ENCODE data around the gene SLC44A4.
"Not testable (repeated sequence)": the region's sequence is repeated elsewhere in the genome, so short reads cannot be mapped to it uniquely, and the experiment has no call there.

The SLC44A4 gene

DNA sequence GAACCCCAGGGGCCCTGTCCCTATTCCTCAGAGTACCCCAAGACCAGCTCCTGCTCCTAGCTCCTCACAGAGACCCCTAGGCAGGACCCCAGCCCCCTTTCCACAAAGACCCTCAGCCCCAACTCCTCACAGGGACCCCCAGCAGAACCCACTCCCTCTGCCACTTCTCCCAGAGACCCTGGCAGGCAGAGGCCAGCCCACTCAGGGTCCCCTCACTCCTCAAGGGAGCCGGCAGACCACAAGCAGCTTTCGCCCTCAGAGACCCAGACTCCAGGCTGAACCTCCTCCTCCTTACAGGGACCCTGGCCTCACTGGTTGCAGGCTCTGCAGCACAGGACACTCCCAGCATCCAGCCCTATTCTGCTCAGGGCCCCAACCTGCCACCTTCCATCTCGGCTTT lies 575 bp downstream of the SLC44A4 start:
- no peak for DNase-seq

- DNase-seq, result no peak
Observed at GRCh38 chr6:31877651-31878161, 1.1 kb downstream of the SLC44A4 start.

DNA sequence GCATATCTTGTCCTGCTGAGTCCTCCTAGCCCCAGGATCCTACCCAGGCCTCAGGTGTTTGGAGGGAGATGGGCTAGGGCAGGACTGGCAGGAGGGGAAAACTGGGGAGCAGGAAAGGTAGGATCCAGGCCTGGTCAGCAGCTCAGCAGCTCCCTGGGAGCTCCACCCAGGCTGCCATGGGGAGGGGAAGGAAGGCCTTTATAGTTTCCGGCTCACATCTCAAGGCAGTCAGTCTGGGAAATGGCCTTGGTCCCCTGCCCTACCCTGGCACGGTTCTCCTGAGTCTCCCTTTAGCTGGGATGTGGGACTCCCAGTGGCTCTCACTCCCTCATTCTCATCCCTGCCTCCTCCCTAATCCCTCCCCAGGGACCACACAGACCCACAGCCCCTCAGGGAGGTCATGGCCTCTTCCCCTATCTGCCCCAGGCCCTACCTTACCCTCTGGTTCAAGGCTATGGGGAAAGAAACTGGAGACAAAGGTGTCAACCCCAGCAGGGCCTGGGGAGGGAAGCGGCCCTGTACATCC lies 1.6 kb downstream of the SLC44A4 start:
- no peak for DNase-seq

GRCh38 chr6:31876357-31876756 lies 2.4 kb downstream of the SLC44A4 start:
- no peak for DNase-seq

DNA sequence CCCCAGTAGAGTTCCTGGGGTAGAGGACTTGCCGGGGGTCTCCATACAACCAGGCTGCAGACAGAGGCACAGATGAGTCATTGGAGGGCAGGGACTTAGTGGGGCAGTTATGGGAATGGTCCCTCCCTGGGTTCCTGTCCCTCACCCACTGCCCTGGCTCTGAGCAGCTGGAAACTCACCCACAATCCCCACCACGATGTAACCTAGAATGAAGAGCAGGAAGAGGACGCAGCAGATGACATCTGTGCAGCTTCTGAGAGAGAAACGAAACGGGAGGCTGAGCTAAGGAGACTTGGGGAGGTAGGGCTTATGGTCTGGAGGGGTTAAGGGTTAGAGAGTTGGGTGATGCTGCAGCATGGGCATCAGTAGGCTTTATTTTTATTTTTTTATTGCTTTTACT lies 2.9 kb downstream of the SLC44A4 start:
- DNase-seq, result no peak

- DNase-seq, result no peak
Observed at GRCh38 chr6:31874836-31875572, 3.8 kb downstream of the SLC44A4 start.

DNA sequence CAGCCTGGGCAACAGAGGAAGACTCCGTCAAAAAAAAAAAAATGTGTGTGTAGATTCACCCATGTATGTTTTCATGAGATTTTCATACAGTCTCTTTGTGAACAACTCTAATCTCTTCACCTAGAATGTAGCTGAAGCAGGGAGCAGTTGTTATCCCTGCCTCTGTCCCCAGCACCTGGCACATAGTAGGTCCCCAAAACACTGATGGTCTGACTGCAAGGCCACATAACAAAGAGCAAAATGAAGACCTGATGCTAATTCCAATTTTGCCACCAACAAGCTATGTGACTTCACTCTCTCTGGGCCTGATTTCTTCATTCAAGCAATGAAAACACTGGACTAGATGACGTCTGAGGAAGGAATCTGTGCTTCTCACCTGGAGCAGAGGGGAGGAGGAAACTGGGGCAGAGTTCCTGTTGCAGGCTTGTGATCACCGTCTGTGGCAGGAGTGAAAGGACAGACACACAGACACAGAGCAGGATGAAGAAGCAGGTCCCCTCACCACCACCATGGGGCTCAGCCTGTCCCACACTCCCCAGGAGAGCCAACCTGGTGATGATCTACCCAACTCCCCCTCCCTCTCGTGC lies 4.6 kb downstream of the SLC44A4 start:
- no peak for DNase-seq

- no peak for DNase-seq
Observed at GRCh38 chr6:31871046-31871659, 7.6 kb downstream of the SLC44A4 start.

- no peak for DNase-seq
Observed at GRCh38 chr6:31870385-31870921, 8.3 kb downstream of the SLC44A4 start.

GRCh38 chr6:31869343-31869742 lies 9.5 kb downstream of the SLC44A4 start:
- no peak for DNase-seq

DNA sequence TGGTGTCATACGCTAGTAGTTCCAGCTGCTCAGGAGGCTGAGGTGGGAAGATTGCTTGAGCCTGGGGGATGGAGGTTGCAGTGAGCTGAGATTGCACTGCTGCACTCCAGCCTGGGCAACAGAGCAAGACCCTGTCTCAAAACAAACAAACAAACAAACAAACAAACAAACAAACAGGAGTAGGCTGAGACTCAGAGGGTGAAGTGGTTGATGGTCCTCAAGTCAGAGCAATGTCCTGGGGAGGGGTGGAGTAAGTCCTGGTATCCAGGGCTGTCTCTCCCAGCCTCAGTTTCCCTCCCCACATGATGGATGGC lies 10.2 kb downstream of the SLC44A4 start:
- not testable (repeated sequence) for DNase-seq

DNA sequence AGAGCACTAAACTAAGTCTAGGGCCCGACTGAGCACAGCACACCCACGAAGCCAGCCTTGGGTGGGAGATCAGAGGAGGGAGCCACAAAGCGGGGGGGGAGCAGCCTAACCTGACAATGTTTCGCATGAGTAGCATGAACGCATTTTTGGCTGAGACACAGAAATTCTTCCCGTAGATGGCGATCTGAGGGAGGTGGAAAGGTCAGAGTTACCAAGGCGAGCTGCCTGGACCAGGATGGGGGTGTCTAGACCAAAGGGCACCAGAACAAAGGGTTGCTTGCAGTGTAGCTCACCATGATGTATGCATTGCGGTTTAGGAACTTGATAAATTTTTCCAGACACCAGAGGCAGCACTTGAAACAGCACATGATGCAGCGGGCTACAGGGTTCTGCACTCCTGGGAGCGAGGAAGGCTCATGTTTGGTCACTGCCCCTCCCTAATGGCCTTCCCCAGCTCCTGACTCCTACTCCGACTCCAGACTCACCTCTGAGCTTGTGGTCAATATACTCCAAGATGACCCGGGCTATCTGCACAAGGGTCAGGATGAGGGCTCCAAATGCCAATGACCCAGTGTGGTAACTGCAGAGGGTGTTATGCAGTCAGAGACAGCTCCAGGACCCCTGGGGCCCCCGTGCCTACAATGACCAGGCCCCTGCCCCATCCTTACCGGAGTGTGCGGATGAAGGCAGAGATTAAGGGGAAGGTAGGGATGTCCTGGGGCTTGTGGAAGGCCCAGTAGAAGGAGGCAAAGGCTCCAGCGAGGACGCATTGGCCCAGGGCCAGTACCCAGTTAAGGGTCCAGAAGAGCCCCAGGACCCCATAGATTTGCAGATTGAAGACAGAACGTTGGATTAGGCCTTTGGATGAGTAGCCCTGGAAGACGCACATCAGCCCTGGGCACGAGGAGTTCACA lies 13.3 kb downstream of the SLC44A4 start:
- DNase-seq, result no peak

GRCh38 chr6:31864818-31865204 lies 14.0 kb downstream of the SLC44A4 start:
- no peak for DNase-seq

- DNase-seq, result not testable (repeated sequence)
Observed at GRCh38 chr6:31864123-31864562, 14.7 kb downstream of the SLC44A4 start.

DNA sequence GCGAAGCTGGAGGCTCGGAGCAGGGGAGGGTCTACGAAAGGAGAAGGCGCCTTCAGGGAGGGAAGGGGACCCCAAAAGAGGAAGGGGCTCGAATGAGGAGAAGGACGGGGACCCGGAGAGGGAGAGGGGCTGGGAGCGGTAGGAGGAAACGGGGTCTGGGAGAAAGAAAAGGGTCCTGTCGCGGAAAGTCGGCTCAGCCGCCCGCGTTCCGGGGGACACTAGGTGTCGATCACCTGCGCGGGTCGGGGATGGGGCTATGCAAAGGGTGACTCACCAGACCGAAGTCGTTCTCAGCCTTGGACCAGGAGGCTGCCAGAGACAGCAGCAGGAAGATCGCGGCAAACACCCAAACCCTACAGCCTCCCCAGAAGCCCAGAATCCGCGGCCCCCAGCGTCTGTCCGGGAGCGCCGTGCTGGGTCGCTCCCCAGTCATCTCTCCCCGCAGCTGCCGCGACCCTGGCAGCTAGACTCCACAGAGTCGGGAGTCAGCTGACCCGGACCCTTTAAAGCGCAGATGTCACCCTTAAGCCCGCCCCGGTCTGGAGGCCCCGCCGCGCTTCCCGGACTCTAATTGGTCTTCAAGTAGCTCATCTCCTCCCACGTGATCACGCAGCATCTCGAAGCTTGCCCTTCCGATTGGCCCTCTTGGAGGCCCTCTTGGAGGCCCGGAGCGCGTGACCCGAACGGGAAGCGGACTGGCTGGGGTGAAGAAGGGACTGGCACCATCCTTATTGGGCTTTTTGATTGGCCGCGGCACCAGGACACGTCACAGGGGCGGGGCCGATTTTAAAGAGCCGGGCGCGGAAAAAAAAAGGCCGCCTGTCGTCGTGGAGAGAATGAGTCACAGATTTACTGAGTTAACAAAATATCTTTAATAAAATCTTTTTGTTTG lies 16.2 kb downstream of the SLC44A4 start, which contains the start of gene NEU1:
Gene NEU1, minus strand, starts transcription at position 478 of the 892 bp plus-strand sequence. Its CDS starts 45 bp downstream, at position 433.
- DNase-seq, result peak; percentile 88 to 100

GRCh38 chr6:31861919-31862343 lies 16.9 kb downstream of the SLC44A4 start:
- DNase-seq, result no peak

DNA sequence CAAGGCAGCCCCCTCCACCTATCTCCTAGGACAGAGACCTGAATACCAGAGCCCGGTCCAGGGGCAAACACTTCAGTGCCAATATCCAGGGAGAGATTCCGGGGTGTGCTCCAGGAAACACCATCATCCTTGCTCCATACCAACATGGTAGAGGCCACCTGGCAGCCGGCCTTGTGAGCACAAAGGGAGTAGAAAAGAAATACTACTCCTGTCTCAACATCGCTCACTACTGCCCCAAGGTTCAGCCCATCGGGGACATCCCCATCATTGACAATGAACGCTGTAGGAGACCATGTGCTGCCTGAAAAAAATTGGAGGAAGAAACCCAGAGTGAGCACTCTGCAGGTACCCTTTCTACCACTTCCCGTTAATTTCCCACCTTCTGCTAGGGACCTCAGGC lies 17.6 kb downstream of the SLC44A4 start:
- no peak for DNase-seq

- no peak for DNase-seq
Observed at GRCh38 chr6:31860349-31860748, 18.4 kb downstream of the SLC44A4 start.

DNA sequence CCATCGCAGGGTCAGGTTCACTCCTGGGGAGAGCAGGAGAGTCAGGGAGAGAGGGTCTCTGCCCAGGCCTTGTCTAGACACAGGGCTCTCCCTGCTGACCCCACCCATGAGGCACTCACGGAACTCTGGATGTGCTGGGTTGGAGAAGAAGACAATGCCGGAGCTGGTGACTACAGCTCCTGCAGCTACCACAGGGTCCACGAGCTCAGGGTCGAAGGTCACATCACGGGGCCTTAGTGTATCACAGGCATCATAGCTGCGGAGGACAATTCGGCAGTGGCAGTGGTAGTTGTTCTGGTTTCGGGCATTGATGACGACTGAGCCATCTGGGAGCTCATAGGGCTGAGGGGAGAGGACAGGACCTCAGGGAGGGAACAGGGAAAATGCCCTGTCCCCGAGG lies 18.9 kb downstream of the SLC44A4 start:
- DNase-seq, result no peak

DNA sequence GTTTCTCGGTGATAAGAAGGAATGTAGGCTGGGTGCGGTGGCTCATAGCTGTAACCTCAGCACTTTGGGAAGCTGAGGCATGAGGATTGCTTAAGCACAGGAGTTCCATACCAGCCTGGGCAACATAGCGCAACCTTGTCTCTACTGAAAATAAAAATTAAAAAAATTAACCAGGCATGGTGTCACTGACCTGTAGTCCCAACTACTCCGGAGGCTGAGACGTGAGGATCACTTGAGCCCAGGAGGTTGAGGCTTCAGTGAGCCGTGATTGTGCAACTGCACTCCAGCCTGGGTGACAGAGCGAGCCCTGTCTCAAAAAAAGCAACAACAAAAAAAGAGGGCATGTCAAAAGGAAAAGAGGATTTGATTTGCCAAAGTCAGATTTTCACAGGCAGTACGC lies 20.1 kb downstream of the SLC44A4 start:
- DNase-seq, result no peak

DNA sequence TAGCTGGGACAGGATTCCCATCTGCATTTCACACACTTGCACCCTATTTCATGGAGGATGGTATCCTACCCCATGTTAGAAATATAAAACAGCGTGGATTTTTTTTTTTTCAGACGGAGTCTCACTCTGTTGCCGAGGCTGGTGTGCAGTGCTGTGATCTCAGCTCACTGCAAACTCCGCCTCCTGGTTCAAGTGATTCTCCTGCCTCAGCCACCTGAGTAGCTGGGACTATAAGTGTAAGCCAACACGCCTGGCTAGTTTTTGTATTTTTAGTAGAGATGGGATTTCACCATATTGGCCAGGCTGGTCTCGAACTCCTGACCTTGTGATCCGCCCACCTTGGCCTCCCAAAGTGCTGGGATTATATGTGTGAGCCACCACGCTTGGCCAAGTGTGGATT lies 21.0 kb downstream of the SLC44A4 start:
- not testable (repeated sequence) for DNase-seq

All from bone marrow (tissue), 2 donors.